ENCODE data around the gene TLCD5. TPM values are rescaled to one million over a fixed set of nuclear protein-coding genes. Genes with fewer than 3 reads are reported as not detected.

Gene TLCD5
- total and polyA plus RNA-seq, 8 donors, result 0.58 to 81.2 (median 1.8) TPM; not detected in 1

DNA sequence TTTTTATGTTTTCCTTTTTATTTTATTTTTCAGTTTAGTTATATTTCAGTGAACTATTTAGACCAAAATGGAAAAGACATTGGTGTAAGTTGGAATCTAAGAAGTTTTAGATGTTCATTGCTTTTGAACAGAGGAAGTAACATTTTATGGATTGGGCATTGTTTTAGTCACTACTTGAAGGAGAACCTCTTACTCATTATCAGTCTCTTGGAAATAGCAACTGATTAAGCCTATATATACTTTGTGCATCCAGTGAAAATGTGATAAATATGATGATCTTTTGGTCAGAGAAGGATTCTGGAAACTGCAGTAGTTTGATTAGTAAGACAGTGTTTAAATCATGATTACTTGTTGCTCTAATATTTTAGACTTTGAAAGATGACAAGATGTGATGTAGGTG, 25.5 kb downstream of the TLCD5 start:
- Histone ChIP-seq H3K4me1 (peaks cover 19 to 93% (median 51%) of the 10 kb centered on the region in 4 donors), H3K27me3 (no peaks in the 10 kb centered on the region), H3K36me3 (no peaks in the 10 kb centered on the region), H3K9me3 (no peaks in the 10 kb centered on the region), H3K27ac (no peak overlapping the region), H3K4me3 (no peak overlapping the region)
- TF ChIP-seq POLR2AphosphoS5 (IDR thresholded peaks at IDR 0.05), result no peak
- TF ChIP-seq POLR2A (IDR thresholded peaks at IDR 0.05), result no peak
- TF ChIP-seq, protein P1, sequence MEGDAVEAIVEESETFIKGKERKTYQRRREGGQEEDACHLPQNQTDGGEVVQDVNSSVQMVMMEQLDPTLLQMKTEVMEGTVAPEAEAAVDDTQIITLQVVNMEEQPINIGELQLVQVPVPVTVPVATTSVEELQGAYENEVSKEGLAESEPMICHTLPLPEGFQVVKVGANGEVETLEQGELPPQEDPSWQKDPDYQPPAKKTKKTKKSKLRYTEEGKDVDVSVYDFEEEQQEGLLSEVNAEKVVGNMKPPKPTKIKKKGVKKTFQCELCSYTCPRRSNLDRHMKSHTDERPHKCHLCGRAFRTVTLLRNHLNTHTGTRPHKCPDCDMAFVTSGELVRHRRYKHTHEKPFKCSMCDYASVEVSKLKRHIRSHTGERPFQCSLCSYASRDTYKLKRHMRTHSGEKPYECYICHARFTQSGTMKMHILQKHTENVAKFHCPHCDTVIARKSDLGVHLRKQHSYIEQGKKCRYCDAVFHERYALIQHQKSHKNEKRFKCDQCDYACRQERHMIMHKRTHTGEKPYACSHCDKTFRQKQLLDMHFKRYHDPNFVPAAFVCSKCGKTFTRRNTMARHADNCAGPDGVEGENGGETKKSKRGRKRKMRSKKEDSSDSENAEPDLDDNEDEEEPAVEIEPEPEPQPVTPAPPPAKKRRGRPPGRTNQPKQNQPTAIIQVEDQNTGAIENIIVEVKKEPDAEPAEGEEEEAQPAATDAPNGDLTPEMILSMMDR (IDR thresholded peaks at IDR 0.05), result no peak
- TF ChIP-seq EP300 (IDR thresholded peaks at IDR 0.05), result no peak
- DNase-seq, result no peak
- intact Hi-C loops (cut with DNase I; ENCODE audit: low total_unique reads), result no loop called here

DNA sequence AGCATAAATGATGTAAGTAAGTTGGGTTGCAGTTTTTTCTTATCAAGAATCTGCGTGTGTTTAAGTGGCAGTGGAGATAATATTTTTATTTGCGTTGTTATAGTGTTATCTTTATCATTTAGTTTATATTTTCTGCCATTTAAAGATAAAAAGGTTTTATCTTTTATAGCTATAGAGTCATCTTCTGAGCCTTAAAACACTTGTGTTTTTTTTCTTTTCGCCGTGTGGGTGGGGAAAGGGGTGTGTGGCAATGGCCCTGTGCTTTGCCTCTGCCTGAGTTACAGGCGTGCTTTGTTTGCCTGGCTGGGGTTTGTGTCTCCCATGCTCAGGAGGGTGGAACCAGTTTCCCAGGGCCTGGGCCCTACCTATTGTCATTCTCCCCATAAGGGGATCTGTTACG, 27.3 kb downstream of the TLCD5 start:
- TF ChIP-seq POLR2AphosphoS5 (IDR thresholded peaks at IDR 0.05), result no peak
- TF ChIP-seq, protein P1 (IDR thresholded peaks at IDR 0.05), result no peak
- TF ChIP-seq EP300 (IDR thresholded peaks at IDR 0.05), result no peak
- TF ChIP-seq POLR2A (IDR thresholded peaks at IDR 0.05), result no peak
- intact Hi-C loops (cut with DNase I; ENCODE audit: low total_unique reads), result no loop called here
- peaks cover 19 to 93% (median 38%) of the 10 kb centered on the region in 4 donors for H3K4me1 ChIP-seq
- H3K9me3 ChIP-seq, result no peaks in the 10 kb centered on the region
- WGBS, 5 donors, result 22 to 68% (median 44%) methylated on average over 6 of the region's 6 CpGs
- H3K4me3 ChIP-seq, result no peak overlapping the region
- peak in 1 of 2 donors; percentile 49 for DNase-seq
- peaks cover 0 to 3% (median 0%) of the 10 kb centered on the region in 4 donors for H3K36me3 ChIP-seq
- no peaks in the 10 kb centered on the region for H3K27me3 ChIP-seq
- no peak overlapping the region for H3K27ac ChIP-seq

DNA sequence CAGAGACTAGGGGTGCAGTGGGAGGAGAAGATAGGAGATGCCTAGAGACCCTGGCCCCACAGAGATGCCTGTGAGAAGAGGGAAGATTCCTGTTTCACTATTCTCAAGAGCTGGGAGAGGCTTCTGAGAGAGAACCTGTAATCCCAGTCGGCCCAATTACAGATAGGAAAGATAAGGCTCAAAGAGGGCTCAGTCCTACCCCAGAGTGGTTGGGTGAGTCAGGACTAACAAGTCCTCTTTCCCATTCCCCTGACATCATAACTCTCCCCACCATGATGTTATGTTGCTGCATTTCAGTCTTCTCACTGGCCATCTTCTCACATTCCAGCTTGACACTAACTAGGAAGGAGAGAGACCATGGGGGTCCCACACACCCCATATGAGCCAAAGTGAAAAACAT, 29.0 kb downstream of the TLCD5 start:
- Histone ChIP-seq H3K27me3 (no peaks in the 10 kb centered on the region), H3K4me3 (no peak overlapping the region), H3K27ac (no peak overlapping the region), H3K36me3 (peaks cover 0 to 5% (median 0%) of the 10 kb centered on the region in 4 donors), H3K9me3 (no peaks in the 10 kb centered on the region), H3K4me1 (peaks cover 19 to 77% (median 34%) of the 10 kb centered on the region in 4 donors)
- intact Hi-C loops (cut with DNase I; ENCODE audit: low total_unique reads), result no loop called here
- TF ChIP-seq, protein P1 (IDR thresholded peaks at IDR 0.05), result no peak
- TF ChIP-seq EP300 (IDR thresholded peaks at IDR 0.05) (no peak), POLR2AphosphoS5 (IDR thresholded peaks at IDR 0.05) (no peak), POLR2A (IDR thresholded peaks at IDR 0.05) (no peak)
- 26 to 47% (median 31%) methylated on average over 1 of the region's 1 CpG for WGBS, 5 donors
- DNase-seq, result no peak

DNA sequence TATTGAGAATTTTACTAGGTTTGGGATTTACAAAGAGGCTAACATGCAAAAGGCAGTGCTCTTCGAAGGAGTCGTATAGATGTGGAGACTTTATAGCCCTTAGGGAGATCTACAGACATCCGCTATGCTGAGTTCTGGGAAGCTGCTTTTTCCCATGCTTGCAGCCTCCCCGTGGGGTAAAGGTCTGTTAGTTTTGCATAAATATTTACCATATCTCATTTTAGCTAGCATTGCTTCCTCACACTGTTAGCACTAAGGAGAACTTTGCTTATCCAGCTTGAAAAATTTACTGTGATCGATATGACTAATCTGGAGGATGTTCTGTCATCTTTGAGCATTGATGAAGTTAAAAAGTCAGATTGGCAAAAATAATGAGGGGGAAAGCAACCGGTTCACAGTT, 29.7 kb downstream of the TLCD5 start:
- DNase-seq, result peak in 1 of 2 donors; percentile 36
- Histone ChIP-seq H3K4me1 (peaks cover 19 to 70% (median 30%) of the 10 kb centered on the region in 4 donors), H3K27me3 (no peaks in the 10 kb centered on the region), H3K36me3 (peaks cover 0 to 5% (median 0%) of the 10 kb centered on the region in 4 donors), H3K27ac (no peak overlapping the region), H3K4me3 (no peak overlapping the region), H3K9me3 (no peaks in the 10 kb centered on the region)
- TF ChIP-seq, protein P1 (IDR thresholded peaks at IDR 0.05), result no peak
- TF ChIP-seq POLR2AphosphoS5 (IDR thresholded peaks at IDR 0.05) (no peak), POLR2A (IDR thresholded peaks at IDR 0.05) (no peak), EP300 (IDR thresholded peaks at IDR 0.05) (no peak)
- 54 to 63% (median 61%) methylated on average over 6 of the region's 6 CpGs for WGBS, 5 donors
- intact Hi-C loops (cut with DNase I; ENCODE audit: low total_unique reads), result no loop called here

All from stomach (tissue), 9 donors.